Stimulated activated CD4-positive, alpha-beta T cell treated with anti-CD3 and anti-CD28 coated beads, Interleukin-15, amount 100 ng/mL, for 48 hours (primary cell): ENCODE results near the gene CHCHD3.

ENCODE experiments used
- DNase-seq, 2 donors: peaks; one replicate each; pipeline ENCODE4 v3.0.0-alpha.2; 2020; ENCODE audit warnings: low read depth in 2 of 2

CHCHD3 gene

GRCh38 chr7:133081599-133082389 is at the start of gene CHCHD3:
CHCHD3 (minus strand) TSS chr7:133082090; CDS start chr7:133081937, 153 bp downstream.
- DNase-seq: peak; percentile 96

DNA sequence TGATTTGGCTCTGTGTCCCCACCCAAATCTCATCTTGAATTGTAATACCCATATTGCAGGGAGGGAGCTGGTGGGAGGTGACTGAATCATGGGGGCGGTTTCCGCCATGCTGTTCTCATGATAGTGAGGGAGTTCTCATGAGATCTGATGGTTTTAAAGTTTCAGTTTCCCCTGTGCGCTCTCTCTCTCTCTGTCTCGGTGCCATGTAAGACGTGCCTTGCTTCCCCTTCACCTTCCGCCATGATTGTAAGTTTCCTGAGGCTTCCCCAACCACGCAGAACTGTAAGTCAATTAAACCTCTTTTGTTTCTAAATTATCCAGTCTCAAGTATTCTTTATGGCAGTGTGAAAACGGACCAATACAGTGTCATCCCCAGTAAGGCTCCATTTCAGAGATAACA is 48.3 kb upstream of the CHCHD3 start:
- no peak for DNase-seq

DNA sequence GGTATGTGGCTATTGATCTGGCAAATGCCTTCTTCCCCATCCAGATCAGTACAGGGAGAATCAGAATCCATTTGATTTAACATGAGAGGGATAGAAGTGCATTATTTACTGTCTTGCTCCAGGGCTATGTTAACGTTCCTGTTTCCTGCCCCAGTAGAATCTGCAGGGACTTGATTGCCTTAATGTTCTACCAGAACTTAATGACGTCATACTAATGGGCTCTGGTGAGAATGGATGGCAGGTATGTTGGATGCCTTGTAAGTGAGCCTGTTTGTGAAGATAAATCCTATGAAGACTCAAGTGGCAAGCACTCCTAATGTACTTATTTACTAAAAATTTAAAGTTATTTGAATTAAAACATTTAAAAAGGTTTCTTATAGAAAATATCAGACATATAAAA is 44.5 kb upstream of the CHCHD3 start:
- no peak for DNase-seq

DNA sequence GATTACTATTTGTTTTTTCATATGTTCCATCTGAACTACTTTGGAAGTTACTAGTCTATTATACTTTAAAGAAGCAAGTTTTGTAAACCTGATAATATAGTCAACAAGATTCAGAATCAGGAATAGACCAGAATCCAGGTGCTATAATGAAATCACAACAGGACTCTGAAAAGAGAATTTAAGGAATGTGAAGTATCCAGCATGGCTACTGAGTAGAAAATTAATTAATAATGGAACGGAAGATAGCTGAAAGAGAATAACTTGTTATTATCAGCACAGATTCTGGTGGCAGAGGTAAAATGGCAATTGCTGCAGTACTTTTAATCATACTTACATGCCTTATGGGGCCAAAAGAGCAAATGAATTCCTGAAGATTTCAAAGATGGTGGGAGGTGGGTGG is 43.1 kb upstream of the CHCHD3 start:
- DNase-seq: no peak

GRCh38 chr7:133121175-133121844 is 39.4 kb upstream of the CHCHD3 start:
- DNase-seq: no peak

- DNase-seq: no peak
These were observed 37.2 kb upstream of the CHCHD3 start for GRCh38 chr7:133119067-133119466.

- DNase-seq: no peak
These were observed 36.4 kb upstream of the CHCHD3 start for GRCh38 chr7:133118261-133118660.

GRCh38 chr7:133117452-133117851 is 35.6 kb upstream of the CHCHD3 start:
- DNase-seq: no peak

DNA sequence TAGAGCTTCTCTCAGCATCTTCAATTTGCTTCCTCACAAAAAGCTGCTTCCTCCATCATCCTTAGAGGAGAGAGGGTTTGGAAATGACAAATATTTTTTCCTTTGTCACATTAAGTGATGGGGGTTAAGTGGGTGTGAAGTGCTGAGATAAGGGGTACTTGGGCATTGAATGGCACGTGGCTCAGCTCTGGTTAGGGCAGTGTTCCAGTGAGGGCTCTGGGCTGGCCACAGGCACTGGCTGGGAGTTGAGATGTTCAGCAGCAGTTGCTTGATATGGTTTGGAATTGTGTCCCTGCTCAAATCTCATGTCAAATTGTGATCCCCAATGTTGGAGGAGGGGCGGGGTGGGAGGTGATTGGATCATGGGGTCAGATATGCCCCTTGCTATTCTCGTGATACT is 33.7 kb upstream of the CHCHD3 start:
- DNase-seq: no peak

DNA sequence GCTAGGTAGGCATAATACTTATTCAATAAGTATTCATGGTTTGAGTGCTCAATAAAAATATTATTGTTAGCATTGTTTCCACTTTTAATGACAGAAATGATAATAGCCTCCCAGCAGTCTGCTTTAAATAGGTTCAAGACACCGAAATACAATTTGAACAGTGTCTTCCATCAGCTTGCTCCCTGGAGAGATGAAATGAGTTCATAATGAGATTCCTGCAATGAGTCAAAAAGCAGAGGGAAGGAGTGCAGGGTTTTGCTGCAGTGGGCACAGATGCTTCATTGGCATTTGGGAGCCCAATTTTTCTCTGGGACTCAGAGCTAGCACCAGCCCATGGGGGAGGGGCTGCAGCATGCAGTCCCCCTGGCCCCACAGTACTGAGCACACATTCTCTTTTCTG is 32.6 kb upstream of the CHCHD3 start:
- DNase-seq: no peak

DNA sequence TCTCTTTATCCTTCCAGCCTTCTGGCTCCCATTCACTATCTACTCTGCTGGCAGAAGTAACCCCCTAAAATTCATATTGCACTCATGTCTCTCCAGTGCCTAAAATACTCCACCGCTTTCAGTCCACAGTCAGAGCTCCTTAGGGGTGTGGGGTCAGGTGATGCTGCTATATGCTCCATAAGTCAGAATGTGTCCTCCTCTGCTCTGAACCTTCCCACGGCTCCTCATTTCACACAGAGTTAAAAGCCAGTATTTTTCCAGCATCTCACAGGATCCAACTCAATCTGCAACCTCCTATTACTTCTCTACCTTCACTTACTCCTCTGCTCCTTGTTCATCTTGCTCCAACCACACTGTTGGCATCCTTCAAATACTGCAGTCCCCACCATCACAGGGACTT is 31.1 kb upstream of the CHCHD3 start:
- DNase-seq: no peak

DNA sequence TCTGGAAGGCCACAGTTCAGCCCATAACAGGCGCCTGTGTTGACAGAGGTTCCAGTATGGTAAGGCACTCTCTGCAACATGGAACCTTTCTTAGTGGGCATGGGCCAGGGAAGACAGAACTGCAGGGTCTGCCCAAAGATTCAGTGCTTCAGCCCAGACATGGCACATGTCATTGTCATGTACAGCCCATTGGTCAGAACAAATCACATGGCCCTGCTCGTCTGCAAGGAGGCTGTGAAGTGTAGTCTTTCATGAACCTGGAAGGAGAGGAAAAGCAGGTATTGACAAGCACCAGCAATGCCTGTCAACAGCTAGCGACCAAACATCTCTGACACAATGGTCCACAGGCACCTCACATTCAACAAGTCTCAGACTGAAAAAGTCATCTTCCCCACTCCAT is 30.4 kb upstream of the CHCHD3 start:
- no peak for DNase-seq

DNA sequence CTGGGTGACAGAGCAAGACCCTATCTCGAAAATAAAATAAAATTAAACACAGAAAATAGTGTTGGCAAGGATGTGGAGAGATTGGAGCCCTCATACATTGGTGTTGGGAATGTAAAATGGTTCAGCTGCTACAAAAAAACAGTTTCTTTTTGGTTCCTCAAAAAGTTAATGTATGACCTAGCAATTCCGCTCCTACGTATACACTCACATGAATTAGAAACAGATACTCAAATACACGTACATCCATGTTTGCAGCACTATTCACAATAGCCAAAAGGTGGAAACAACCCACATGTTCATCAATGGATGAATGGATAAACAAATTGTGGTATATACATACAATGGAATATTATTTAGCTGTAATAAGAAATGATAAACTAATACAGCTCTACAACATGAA is 28.4 kb upstream of the CHCHD3 start:
- no peak for DNase-seq

- DNase-seq: no peak
These were observed 27.9 kb upstream of the CHCHD3 start for GRCh38 chr7:133109816-133110215.

DNA sequence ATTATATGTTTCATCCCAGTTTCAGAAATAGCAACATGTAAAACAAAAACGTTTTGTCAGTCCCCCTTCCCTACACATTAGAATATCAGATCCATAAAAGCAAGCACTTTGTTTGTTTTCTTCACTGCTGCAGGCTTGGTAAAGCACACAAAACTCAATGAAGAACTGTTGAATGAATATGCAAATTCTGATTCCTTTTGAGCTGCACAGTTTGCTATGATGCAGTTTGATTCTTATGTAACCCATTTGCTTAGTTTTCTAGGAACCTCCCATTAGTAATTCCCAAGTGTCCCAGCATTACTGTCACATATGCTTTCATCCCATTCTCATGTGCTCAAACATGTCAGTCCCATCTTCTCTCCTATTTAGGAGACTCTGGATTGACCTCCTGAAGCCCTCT is 26.1 kb upstream of the CHCHD3 start:
- DNase-seq: no peak

- no peak for DNase-seq
These were observed 20.6 kb upstream of the CHCHD3 start for GRCh38 chr7:133102276-133103060.

DNA sequence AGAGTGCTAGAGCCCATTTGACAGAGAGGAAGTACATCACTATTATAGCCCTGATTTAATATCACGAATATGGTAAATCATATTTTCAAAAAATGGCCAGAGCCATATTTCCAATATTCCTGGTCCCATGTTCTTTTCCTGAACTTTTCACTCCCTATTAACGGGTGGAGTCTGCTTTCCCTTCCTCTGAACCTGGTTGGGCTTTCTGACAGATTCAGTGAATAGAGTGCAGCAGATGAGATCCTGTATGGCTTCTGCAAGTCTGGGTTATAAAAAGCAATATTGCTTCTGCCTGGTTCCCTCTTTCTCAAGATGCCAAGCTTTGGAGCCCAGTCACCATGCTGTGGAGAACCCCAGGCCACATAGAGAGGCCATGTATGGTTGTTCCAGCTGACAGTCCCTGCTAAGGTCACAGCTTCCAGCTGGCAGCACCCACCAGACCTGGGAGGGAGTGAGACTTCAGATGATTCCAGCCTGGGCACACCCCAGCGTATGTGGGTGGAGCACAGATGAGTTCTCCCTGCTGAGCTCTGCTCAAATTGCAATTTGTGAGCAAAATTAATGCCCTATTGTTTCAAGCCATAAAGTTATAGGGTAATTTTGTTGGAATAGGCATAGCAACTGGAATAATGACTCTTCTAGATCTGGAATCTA is 17.9 kb upstream of the CHCHD3 start:
- DNase-seq: no peak

DNA sequence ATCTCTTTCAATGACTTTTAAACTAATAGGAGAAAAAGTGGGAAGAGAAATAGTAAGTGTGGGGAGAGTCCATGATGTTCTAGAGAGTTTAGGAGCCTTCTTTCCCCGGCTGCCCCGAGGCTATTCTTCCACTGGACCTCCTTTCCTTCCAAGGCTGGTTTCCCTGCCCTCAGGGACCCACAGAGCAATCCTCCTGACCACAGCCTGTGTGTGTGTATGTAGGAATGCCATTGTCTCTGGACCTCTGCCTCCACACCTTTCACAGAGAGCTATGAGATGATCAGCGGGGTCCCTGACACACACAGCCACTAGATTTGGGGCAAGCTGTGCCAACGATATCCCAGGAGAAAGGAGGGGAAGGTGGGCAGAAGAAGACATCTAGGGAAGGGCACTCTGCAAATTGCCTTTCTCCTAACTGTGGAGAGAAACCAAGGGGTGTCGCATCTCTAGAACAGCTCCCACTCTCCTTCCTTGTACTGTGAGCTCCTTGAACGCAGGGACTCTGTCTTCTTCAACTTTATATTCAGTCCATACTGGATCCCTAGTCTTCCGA is 13.3 kb upstream of the CHCHD3 start:
- no peak for DNase-seq

- no peak for DNase-seq
These were observed 10.1 kb upstream of the CHCHD3 start for GRCh38 chr7:133091943-133092464.

- DNase-seq: no peak
These were observed 488 bp upstream of the CHCHD3 start for GRCh38 chr7:133082390-133082766.

GRCh38 chr7:133081119-133081598 is 731 bp downstream of the CHCHD3 start:
- no peak for DNase-seq
